Esophagus muscularis mucosa (tissue), 4 donors: Measurements from ENCODE around the gene ADGRB2. TPM values are rescaled to one million over a fixed set of nuclear protein-coding genes. Genes with fewer than 3 reads are reported as not detected.

Experiments used
- DNase-seq: peaks from one replicate; pipeline ENCODE4 v3.0.0-alpha.2; 2017; ENCODE audit errors: extremely low spot score
- H3K27ac ChIP-seq, 4 donors: fragments of 200-600 bp; sonication (generic); replicated peaks in 1 of 4; 1 replicate in 3 of 4; 2 replicates in 1 of 4; pipeline ENCODE4 v1.5.1; 2016 to 2019; ENCODE audit warnings: mild to moderate bottlenecking in 1 of 4
- H3K27me3 ChIP-seq, 4 donors: fragments of 200-600 bp; sonication (generic); one replicate each; pipeline versions ENCODE4 v1.5.1 to v1.6.0; 2016 to 2019
- H3K36me3 ChIP-seq, 4 donors: fragments of 200-600 bp; sonication (generic); one replicate each; pipeline ENCODE4 v1.5.1; 2016 to 2019
- H3K4me1 ChIP-seq, 4 donors: fragments of 200-600 bp; sonication (generic); one replicate each; pipeline ENCODE4 v1.5.1; 2016 to 2019
- H3K4me3 ChIP-seq, 4 donors: fragments of 200-600 bp; sonication (generic); 1 replicate in 2 of 4; 2 replicates in 2 of 4; pipeline ENCODE4 v1.5.1; 2016 to 2019; ENCODE audit warnings: mild to moderate bottlenecking in 4 of 4, moderate library complexity in 1 of 4
- H3K9me3 ChIP-seq, 4 donors: fragments of 200-600 bp; sonication (generic); 1 replicate in 3 of 4; 2 replicates in 1 of 4; pipeline ENCODE4 v1.5.1; 2016 to 2019
- CTCF ChIP-seq, 3 experiments: fragments of 200-600 bp in 2 of 3; fragments of 450-650 bp in 1 of 3; sonication (generic) in 2 of 3; IDR thresholded peaks; one replicate each; pipeline ENCODE4 v1.5.1; 2017 to 2019; ENCODE audit warnings: antibody characterized with exemption in 3 of 3, mild to moderate bottlenecking in 2 of 3, moderate library complexity in 1 of 3
- EP300 ChIP-seq: sonication (generic); formaldehyde crosslinking; IDR thresholded peaks from one replicate; pipeline ENCODE4 v1.6.1; 2017; ENCODE audit warnings: antibody characterized with exemption
- POLR2A ChIP-seq: fragments of 450-650 bp; IDR thresholded peaks from one replicate; pipeline ENCODE4 v1.6.1; 2017; ENCODE audit warnings: antibody characterized with exemption, moderate library complexity, mild to moderate bottlenecking, low read depth
- POLR2AphosphoS5 ChIP-seq, 2 donors: sonication (generic); formaldehyde crosslinking; IDR thresholded peaks; one replicate each; pipeline ENCODE4 v1.6.1; 2017; ENCODE audit warnings: antibody characterized with exemption in 2 of 2
- WGBS: methylation state at CpG from one replicate; pipeline ENCODE4 v1.1.5; 2018; 5-methylcytosine and 5-hydroxymethylcytosine counted together
- intact Hi-C: fragments of 100-400 bp; cut with DNase I; formaldehyde crosslinking; loops from one replicate; pipeline ENCODE4 v1.15.1; 2023
- total RNA-seq, 4 donors: library from RNA; depleted of rRNA; stranded (reverse); fragments of >200 nt; gene quantifications; one replicate each; pipeline versions ENCODE4 v1.1.0 to v1.2.1, GENCODE V29; 2016

Gene ADGRB2
- total RNA-seq, 4 donors from 2014 or later, result 0.83 to 4.2 (median 2.1) TPM

DNA sequence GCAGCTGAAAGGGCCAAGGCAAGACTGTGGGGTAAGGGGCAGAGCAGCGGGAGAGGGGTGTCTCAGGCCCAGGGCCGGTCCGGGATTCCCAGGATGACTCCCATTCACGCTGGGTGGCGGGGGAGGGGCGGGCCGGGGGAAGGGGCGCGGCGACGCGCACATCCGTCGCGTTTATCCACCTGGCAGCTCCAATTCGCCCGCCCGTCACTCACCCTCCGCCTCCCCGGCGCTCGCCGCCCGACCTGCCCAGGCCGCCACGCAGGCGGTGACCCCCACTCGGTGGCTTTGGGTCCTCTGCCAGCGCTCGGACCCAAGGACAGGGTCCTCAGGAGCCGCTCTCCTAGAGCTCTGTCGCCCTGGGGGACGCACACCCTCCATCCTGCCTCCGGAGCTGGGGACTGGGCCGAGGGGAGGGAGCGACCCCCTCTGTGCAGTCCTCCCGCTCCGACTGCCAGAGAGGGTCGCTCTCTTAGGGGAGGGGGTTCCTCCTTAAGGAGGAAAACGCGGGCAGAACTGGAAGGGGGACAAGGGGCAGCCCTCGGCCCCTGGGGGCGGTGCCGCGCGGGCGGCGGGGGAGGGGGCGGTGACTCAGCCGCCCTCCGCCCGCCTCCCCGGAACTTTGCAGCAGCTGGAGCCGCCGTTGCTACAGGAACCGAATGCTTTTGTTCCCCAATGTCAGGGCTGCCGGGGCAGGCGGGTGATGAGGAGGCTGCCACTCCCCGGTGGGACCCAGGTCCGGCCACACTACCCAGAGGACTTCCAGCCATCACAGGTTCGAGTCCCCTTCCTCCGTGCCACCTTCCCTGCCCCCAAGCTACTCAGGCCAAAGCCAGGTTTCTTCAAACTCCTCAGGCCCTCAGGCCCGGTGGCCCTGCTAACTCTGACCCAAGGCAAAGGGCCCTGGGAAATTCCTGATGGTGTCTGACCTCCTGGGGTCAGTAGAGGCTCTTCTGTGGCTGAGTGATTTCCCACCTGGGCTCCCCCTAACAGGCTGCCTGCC, 3.4 kb downstream of the ADGRB2 start:
- H3K36me3 ChIP-seq, result no peaks in the 10 kb centered on the region
- H3K27me3 ChIP-seq, result peaks cover 0 to 37% (median 16%) of the 10 kb centered on the region in 4 donors
- no peaks in the 10 kb centered on the region for H3K9me3 ChIP-seq
- H3K27ac ChIP-seq, result peak overlapping the region in 2 of 4 donors; percentile 46 to 57
- H3K4me1 ChIP-seq, result peaks cover 43 to 56% (median 45%) of the 10 kb centered on the region in 4 donors
- TF ChIP-seq POLR2AphosphoS5 (IDR thresholded peaks at IDR 0.05) (no peak), EP300 (no peak), POLR2A (no peak), CTCF (IDR thresholded peaks at IDR 0.05) (no peak)
- intact Hi-C loops, result loop anchor here (5.0 kb wide), 1 partner anchor 202 kb away; no protein-coding TSS in a partner anchor
- H3K4me3 ChIP-seq, result peak overlapping the region; percentile 60 to 71 (median 64)
- WGBS, result 3% methylated on average over 11 of the region's 63 CpGs
- DNase-seq, result no peak

- Histone ChIP-seq H3K27ac (no peak overlapping the region), H3K9me3 (no peaks in the 10 kb centered on the region), H3K4me3 (no peak overlapping the region), H3K27me3 (peaks cover 0 to 37% (median 16%) of the 10 kb centered on the region in 4 donors), H3K4me1 (peaks cover 37 to 53% (median 49%) of the 10 kb centered on the region in 4 donors), H3K36me3 (no peaks in the 10 kb centered on the region)
- no peak for TF ChIP-seq EP300
- no peak for TF ChIP-seq POLR2A
- 86% methylated on average over 10 of the region's 10 CpGs for WGBS
- DNase-seq, result no peak
- intact Hi-C loops, result loop anchor here (5.0 kb wide), 1 partner anchor 203 kb away; no protein-coding TSS in a partner anchor
Measured at GRCh38 chr1:31759298-31760023, 4.7 kb downstream of the ADGRB2 start.

DNA sequence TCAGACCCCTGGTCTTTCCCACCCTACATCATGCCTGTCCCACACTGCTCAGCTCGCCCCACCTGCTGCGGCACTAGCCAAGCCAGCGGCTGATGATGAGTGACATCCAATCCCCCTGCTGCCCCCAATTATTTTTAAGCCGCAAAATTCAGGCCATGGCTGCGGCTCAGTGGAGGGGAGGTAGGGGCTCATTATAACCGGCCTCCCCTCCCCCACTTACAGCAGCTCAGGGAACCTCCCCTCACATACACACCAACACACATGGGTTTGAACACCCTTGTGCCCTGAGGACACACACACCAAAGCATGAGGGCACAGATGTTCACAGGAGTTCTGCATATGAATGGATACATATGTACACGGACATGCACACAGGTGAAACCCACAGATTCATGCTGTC, 5.3 kb downstream of the ADGRB2 start:
- Histone ChIP-seq H3K36me3 (no peaks in the 10 kb centered on the region), H3K4me1 (peaks cover 39 to 57% (median 53%) of the 10 kb centered on the region in 4 donors), H3K4me3 (no peak overlapping the region), H3K27ac (no peak overlapping the region), H3K27me3 (peaks cover 0 to 37% (median 16%) of the 10 kb centered on the region in 4 donors), H3K9me3 (no peaks in the 10 kb centered on the region)
- TF ChIP-seq POLR2AphosphoS5 (IDR thresholded peaks at IDR 0.05), result no peak
- no peak for TF ChIP-seq POLR2A
- TF ChIP-seq CTCF (IDR thresholded peaks at IDR 0.05), result no peak
- TF ChIP-seq EP300, result no peak
- DNase-seq, result no peak
- WGBS, result 86% methylated on average over 7 of the region's 7 CpGs
- intact Hi-C loops, result no loop called here

DNA sequence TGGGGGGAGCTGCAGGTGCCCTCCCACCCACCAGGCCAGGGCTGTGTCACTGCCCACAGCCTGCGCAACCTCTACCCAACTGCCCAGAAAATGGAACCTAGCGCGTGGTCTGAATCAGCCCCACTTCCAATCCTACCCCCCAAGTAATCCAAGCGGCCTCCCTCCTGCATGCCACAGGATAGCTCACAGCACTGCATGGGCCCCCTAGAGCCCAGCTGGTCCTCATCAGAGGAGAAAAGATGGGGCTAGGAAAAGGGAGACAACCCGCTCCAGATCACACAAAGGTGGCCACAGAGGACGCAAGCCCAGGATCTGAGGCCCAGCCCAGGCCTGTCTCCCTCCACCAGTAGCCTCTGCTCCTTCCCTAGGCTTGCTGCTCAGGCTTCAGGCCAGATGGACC, 6.2 kb downstream of the ADGRB2 start:
- H3K9me3 ChIP-seq, result no peaks in the 10 kb centered on the region
- no peak for DNase-seq
- no peak overlapping the region for H3K27ac ChIP-seq
- H3K27me3 ChIP-seq, result peaks cover 0 to 30% (median 13%) of the 10 kb centered on the region in 4 donors
- WGBS, result 87% methylated on average over 3 of the region's 6 CpGs
- no peak overlapping the region for H3K4me3 ChIP-seq
- H3K4me1 ChIP-seq, result peaks cover 36 to 58% (median 49%) of the 10 kb centered on the region in 4 donors
- TF ChIP-seq POLR2A, result no peak
- no peak for TF ChIP-seq EP300
- no peak for TF ChIP-seq POLR2AphosphoS5 (IDR thresholded peaks at IDR 0.05)
- no peak for TF ChIP-seq CTCF (IDR thresholded peaks at IDR 0.05)
- H3K36me3 ChIP-seq, result no peaks in the 10 kb centered on the region
- intact Hi-C loops, result no loop called here
